GM12878 (cell line): ENCODE measurements around the gene LEUTX. TPM values are rescaled to one million over a fixed set of nuclear protein-coding genes. Genes with fewer than 3 reads are reported as not detected.

Experiments used
- ATAC-seq: fragments of 200-7000 bp; cut with Tn5 transposase; 3 replicates; pipeline ENCODE4 v1.9.1; 2020; ENCODE audit warnings: mild to moderate bottlenecking, moderate library complexity
- BruUV-seq: library from RNA; stranded (reverse); fragments of 400-500 nt; replicated peaks from 2 replicates; lab custom pipeline; 2021; lab: Mats Ljungman, UMichigan
- CTCF ChIA-PET: fragments of 300-600 bp; sonication (Branson Sonifier 250); formaldehyde crosslinking; extraction: SDS; loops from one replicate; lab custom pipeline; 2021; ENCODE audit warnings: inconsistent platforms; lab: Yijun Ruan, JAX
- POLR2A ChIA-PET: fragments of 350-600 bp; formaldehyde crosslinking; extraction: SDS; loops from one replicate; lab custom pipeline; 2021; ENCODE audit warnings: inconsistent platforms; lab: Charles Lee
- RAD21 ChIA-PET: fragments of 300-600 bp; sonication (Branson Sonifier 250); formaldehyde crosslinking; loops from one replicate; lab custom pipeline; 2023; ENCODE audit warnings: antibody characterized with exemption; ENCODE audit not compliant: unreplicated experiment; lab: Charles Lee
- SMC1A ChIA-PET: fragments of 300-600 bp; sonication (Branson Sonifier 250); formaldehyde crosslinking; loops from one replicate; lab custom pipeline; 2023; ENCODE audit not compliant: unreplicated experiment, uncharacterized antibody; lab: Charles Lee
- DNase-seq: peaks from one replicate; pipeline ENCODE4 v3.0.0-alpha.2; 2011; ENCODE audit warnings: low read depth, low spot score
- FAIRE-seq: peaks from 3 replicates; lab custom pipeline; 2011; peaks lifted over from hg19 to GRCh38; lab: Jason Lieb, UNC
- H2AFZ ChIP-seq: 2 replicates; pipeline ENCODE4 v1.6.0; 2011; ENCODE audit warnings: low read depth, low read length, control low read depth; ENCODE audit not compliant: control insufficient read depth
- H3K27ac ChIP-seq: 2 replicates; pipeline ENCODE4 v1.5.1; 2011; ENCODE audit warnings: control low read depth; ENCODE audit not compliant: control insufficient read depth, insufficient read depth
- H3K27me3 ChIP-seq, 2 experiments: replicated peaks in 1 of 2; 2 replicates each; pipeline versions ENCODE4 v1.6.0 to v1.6.1; 2011; ENCODE audit warnings: low read length in 1 of 2; ENCODE audit not compliant: control insufficient read depth in 2 of 2, insufficient read depth in 2 of 2
- H3K36me3 ChIP-seq, 2 experiments: 2 replicates each; pipeline ENCODE4 v1.5.1; 2011; ENCODE audit warnings: low read length in 1 of 2; ENCODE audit not compliant: control insufficient read depth in 2 of 2, insufficient read depth in 2 of 2
- H3K4me1 ChIP-seq: 2 replicates; pipeline ENCODE4 v1.6.1; 2011; ENCODE audit warnings: mild to moderate bottlenecking, low read length, moderate library complexity, mixed read lengths; ENCODE audit not compliant: control insufficient read depth, insufficient read depth
- H3K4me2 ChIP-seq: 2 replicates; pipeline ENCODE4 v1.6.0; 2011; ENCODE audit warnings: control low read depth; ENCODE audit not compliant: control insufficient read depth, insufficient read depth
- H3K4me3 ChIP-seq: fragments of 200-600 bp; sonication (generic); 2 replicates; pipeline ENCODE4 v1.5.1; 2016
- H3K79me2 ChIP-seq: 2 replicates; pipeline ENCODE4 v1.6.0; 2011; ENCODE audit warnings: low read length; ENCODE audit not compliant: control insufficient read depth, insufficient read depth
- H3K9ac ChIP-seq: 2 replicates; pipeline ENCODE4 v1.8.0; 2011; ENCODE audit warnings: low read length, control low read depth, mixed read lengths; ENCODE audit not compliant: control insufficient read depth, insufficient read depth
- H3K9me3 ChIP-seq: replicated peaks from 3 replicates; pipeline ENCODE4 v1.5.1; 2011; ENCODE audit warnings: mild to moderate bottlenecking, low read length; ENCODE audit not compliant: control insufficient read depth, insufficient read depth
- H4K20me1 ChIP-seq: 2 replicates; pipeline ENCODE4 v1.6.0; 2011; ENCODE audit not compliant: control insufficient read depth, insufficient read depth
- ATF2 ChIP-seq: IDR thresholded peaks from 2 replicates; pipeline ENCODE4 v1.6.1; 2012; ENCODE audit warnings: low read length, inconsistent platforms
- MTA2 ChIP-seq: fragments of 450-650 bp; IDR thresholded peaks from 2 replicates; pipeline ENCODE4 v1.6.1; 2016; ENCODE audit warnings: low read depth, mild to moderate bottlenecking, moderate library complexity
- NR2F1 ChIP-seq: fragments of 450-650 bp; conservative IDR thresholded peaks from 2 replicates; pipeline ENCODE4 v1.6.1; 2017; ENCODE audit warnings: mild to moderate bottlenecking
- PAX5 ChIP-seq: IDR thresholded peaks from 2 replicates; pipeline ENCODE4 v1.6.1; 2011; ENCODE audit warnings: low read depth, low read length, borderline replicate concordance
- RBBP5 ChIP-seq: fragments of 200-600 bp; sonication (generic); conservative IDR thresholded peaks from 2 replicates; pipeline ENCODE4 v1.6.1; 2016
- SPI1 ChIP-seq: IDR thresholded peaks from 2 replicates; pipeline ENCODE4 v1.6.1; 2011; ENCODE audit warnings: low read depth, mild to moderate bottlenecking, low read length, moderate library complexity, borderline replicate concordance; ENCODE audit not compliant: insufficient read depth
- TBL1XR1 ChIP-seq: IDR thresholded peaks from 2 replicates; pipeline ENCODE4 v1.6.1; 2012; ENCODE audit warnings: low read depth, low read length, improper control_type of control experiment
- WGBS: methylation state at CpG from one replicate; pipeline ENCODE4 v1.1.6; 2016; ENCODE audit warnings: low lambda C conversion rate; ENCODE audit not compliant: insufficient replicate concordance, insufficient coverage; ENCODE audit errors: missing lambda C conversion rate; 5-methylcytosine and 5-hydroxymethylcytosine counted together
- in situ Hi-C: fragments of 300-500 bp; cut with MboI; formaldehyde crosslinking; loops from 9 replicates; pipeline ENCODE4 v1.14.3; 2018; ENCODE audit warnings: mixed read lengths
- intact Hi-C: fragments of 100-400 bp; cut with micrococcal nuclease; formaldehyde crosslinking; loops from one replicate; pipeline ENCODE4 v1.14.2; 2022; ENCODE audit not compliant: unreplicated experiment
- polyA plus RNA-seq, 11 experiments: library from polyadenylated mRNA; depleted of rRNA in 4 of 11; unstranded in 6 of 11; stranded (reverse) in 5 of 11; fragments of >200 nt; fragmentation: Nextera tagmentation in 4 of 11; fragmentation: Illumina TruSeq in 1 of 11; extraction: Ambion mirVana in 4 of 11; extraction: Trizol in 1 of 11; gene quantifications; 1 replicate in 1 of 11; 2 replicates in 10 of 11; pipeline versions ENCODE4 v1.2.1 to v1.2.3, GENCODE V29; 2011 to 2016; ENCODE audit warnings: inconsistent platforms in 2 of 11, missing spikeins in 2 of 11, low read depth in 1 of 11
- total RNA-seq, 4 experiments: library from RNA; depleted of rRNA in 3 of 4; stranded (reverse); fragments of >200 nt in 3 of 4; fragmentation: Illumina TruSeq in 1 of 4; extraction: Trizol in 1 of 4; gene quantifications; 2 replicates each; pipeline versions ENCODE4 v1.2.1 to v1.2.3, GENCODE V29; 2013 to 2021

Gene LEUTX
- total and polyA plus RNA-seq, 10 of the 15 experiments (the other 5 are each of a cell fraction or from before 2014, with no cell fraction given): 0.29 to 0.46 (median 0.40) TPM; not detected in 4

- H3K4me2 ChIP-seq: no peak overlapping the region
- no peaks in the 10 kb centered on the region for H3K9me3 ChIP-seq
- in situ Hi-C loops: no loop called here
- H3K27ac ChIP-seq: no peak overlapping the region
- no peak overlapping the region for H3K4me3 ChIP-seq
- ChIA-PET RAD21 (interaction anchor here (0.5 to 1.5 kb wide), 6 partner anchors 9 to 53 kb away, joined by 3 to 6 read pairs (median 4); no protein-coding TSS in a partner anchor), POLR2A (interaction anchor here (0.7 to 1.3 kb wide), 3 partner anchors 9 to 108 kb away, joined by 3 read pairs; partner anchors contain the start of gene FBL), CTCF (interaction anchor here (0.9 to 4.1 kb wide), 4 partner anchors 15 to 154 kb away, joined by 3 to 19 read pairs (median 8); no protein-coding TSS in a partner anchor), SMC1A (interaction anchor here (1.2 to 2.2 kb wide), 4 partner anchors 8 to 15 kb away, joined by 3 to 7 read pairs (median 5); no protein-coding TSS in a partner anchor)
- H3K79me2 ChIP-seq: peaks cover 13% of the 10 kb centered on the region
- peaks cover 19% of the 10 kb centered on the region in 2 experiments for H3K36me3 ChIP-seq
- no peak for TF ChIP-seq PAX5
- peak; percentile 41; the same call in 1 of the 2 replicates for TF ChIP-seq NR2F1
- no peak for TF ChIP-seq TBL1XR1
- H4K20me1 ChIP-seq: no peaks in the 10 kb centered on the region
- intact Hi-C loops: no loop called here
- H3K27me3 ChIP-seq: no peaks in the 10 kb centered on the region
- H3K4me1 ChIP-seq: peaks cover 21% of the 10 kb centered on the region
- WGBS: 95% methylated on average over 26 of the region's 26 CpGs
- no peak overlapping the region for H2AFZ ChIP-seq
- FAIRE-seq (no peak), DNase-seq (no peak), ATAC-seq (no peak)
- H3K9ac ChIP-seq: no peak overlapping the region
- no TSS peak for BruUV-seq
Measured at GRCh38 chr19:39828015-39828653, 49.5 kb downstream of the LEUTX start.

- H3K4me2 ChIP-seq: no peak overlapping the region
- H3K27ac ChIP-seq: no peak overlapping the region
- no peaks in the 10 kb centered on the region for H4K20me1 ChIP-seq
- H3K79me2 ChIP-seq: peaks cover 18% of the 10 kb centered on the region
- no peak for ATAC-seq
- SMC1A ChIA-PET: interaction anchor here (1.1 to 2.2 kb wide), 5 partner anchors 8 to 33 kb away, joined by 3 to 7 read pairs (median 4); no protein-coding TSS in a partner anchor
- no peak for DNase-seq
- CTCF ChIA-PET: interaction anchor here (0.7 to 4.1 kb wide), 4 partner anchors 15 to 290 kb away, joined by 3 to 19 read pairs (median 8); no protein-coding TSS in a partner anchor
- peaks cover 19% of the 10 kb centered on the region in 2 experiments for H3K36me3 ChIP-seq
- TF ChIP-seq MTA2: peak; percentile 72; the same call in 1 of the 2 replicates
- TF ChIP-seq SPI1: peak; percentile 78; the same call in 1 of the 2 replicates
- TF ChIP-seq ATF2: no peak
- TF ChIP-seq RBBP5: no peak
- no peak overlapping the region for H3K9ac ChIP-seq
- H3K27me3 ChIP-seq: no peaks in the 10 kb centered on the region
- no peaks in the 10 kb centered on the region for H3K9me3 ChIP-seq
- H2AFZ ChIP-seq: no peak overlapping the region
- in situ Hi-C loops (no loop called here), intact Hi-C loops (no loop called here)
- no TSS peak for BruUV-seq
- RAD21 ChIA-PET: interaction anchor here (0.5 to 1.5 kb wide), 6 partner anchors 10 to 53 kb away, joined by 3 to 6 read pairs (median 4); no protein-coding TSS in a partner anchor
- no peak for FAIRE-seq
- peaks cover 19% of the 10 kb centered on the region for H3K4me1 ChIP-seq
- H3K4me3 ChIP-seq: no peak overlapping the region
- 66% methylated on average over 5 of the region's 5 CpGs for WGBS
- POLR2A ChIA-PET: interaction anchor here (0.7 to 1.3 kb wide), 4 partner anchors 10 to 108 kb away, joined by 3 to 4 read pairs (median 3); partner anchors contain the start of gene FBL
Measured at GRCh38 chr19:39828654-39829032, 50.0 kb downstream of the LEUTX start.
